Measurements from ENCODE around the gene NBDY.

The NBDY gene

DNA sequence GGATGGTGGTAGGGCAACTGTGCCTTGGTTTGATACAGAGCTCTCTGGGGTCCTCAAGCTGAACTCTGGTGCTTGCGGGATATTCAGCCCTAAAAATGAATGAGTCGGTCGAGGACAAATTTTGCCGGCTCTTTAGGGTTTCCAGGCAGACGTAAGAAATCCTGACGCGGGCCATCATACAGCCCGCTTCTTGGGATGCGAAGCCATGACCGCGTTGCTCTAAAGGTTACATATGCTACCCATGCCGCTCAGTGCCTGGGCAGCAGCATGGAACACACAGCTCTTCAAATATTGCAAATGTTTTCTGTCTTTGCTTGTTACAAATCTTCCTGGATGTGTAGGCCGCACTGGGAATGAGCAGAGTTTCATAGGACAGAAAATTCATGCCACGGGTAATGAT, 55.6 kb downstream of the NBDY start:
- DNase-seq (ENCODE audit: low spot score), result no peak
- FAIRE-seq, result no peak

DNA sequence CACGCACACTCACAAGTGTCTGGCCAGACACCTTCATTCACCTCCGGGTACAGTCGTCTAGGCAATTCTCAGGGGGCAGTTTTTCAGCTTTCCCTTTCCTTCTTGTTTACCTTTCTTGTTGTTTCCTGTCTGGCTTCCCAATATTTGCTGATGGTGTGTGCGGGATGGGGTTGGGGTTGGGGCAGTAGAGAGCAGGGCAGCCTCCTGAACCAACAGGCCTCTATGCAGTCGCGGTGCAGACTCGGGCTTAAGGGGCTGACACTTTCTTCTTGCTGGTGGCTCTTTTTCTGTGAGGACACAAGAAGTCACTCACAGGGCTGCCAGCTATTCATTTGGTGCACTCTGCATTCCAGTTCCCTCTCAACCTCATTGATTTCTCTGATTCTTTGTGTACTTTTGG, 56.4 kb downstream of the NBDY start:
- DNase-seq (ENCODE audit: low spot score) (no peak), FAIRE-seq (no peak)

DNA sequence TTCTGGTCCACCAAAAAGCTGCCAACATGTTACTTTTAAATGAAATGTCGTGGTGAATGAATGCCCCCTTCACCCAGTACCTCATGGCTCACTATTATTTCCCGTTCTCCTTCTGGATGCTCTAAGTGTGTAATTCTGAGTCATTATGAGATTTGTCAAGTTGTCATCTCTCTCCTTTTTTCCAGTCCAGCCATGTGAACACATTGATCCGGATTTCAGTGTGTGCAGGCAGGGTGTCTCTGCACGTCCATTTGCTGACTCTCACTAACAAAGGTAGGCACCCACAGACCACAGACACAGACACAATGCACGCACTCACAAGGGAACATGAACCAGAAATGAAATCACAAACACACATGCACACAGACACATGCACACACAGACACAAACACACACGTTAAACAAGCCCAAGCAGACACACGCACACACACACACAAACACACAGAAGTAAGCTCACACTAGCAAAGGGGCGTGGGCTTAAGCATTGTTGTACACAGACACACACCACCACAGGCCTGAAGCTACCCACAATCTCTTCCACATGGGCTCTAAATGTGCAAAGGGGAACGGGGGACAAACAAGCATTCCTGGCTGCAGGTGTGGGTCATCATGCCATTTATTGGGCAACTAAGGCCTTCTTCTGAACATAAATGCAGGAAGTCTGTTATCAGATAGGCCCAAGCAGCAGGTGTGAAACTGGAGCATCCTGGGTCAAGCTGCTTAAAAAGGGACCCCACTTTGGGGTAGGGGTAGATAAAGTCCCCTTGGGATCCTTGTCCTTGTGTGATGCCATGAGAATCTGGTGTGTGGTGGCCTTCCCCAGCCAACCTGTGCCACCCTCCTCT, 58.1 kb downstream of the NBDY start:
- DNase-seq (ENCODE audit: low spot score) (no peak), FAIRE-seq (no peak)

DNA sequence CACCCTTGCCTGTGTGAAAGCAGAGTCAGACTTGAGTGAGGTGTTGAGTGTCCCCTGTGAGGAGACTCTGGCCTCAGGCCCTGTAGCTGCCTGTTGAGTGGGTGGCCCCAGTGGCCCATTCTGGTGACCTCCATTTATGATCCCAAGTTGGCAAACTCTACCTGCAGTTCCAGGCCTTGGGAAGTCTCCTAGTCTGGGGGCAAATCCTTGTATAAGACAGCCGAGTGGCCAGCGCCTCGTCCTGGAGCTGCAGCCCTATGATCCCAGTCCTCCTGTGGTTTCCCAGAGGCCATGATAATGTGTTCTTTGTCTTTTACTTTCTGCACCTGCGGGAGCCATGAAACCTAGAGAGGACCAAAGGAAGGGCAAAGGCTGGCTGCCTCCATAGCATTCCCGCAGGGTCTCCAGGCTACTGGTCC, 58.7 kb downstream of the NBDY start:
- no peak for DNase-seq (ENCODE audit: low spot score)
- no peak for FAIRE-seq

DNA sequence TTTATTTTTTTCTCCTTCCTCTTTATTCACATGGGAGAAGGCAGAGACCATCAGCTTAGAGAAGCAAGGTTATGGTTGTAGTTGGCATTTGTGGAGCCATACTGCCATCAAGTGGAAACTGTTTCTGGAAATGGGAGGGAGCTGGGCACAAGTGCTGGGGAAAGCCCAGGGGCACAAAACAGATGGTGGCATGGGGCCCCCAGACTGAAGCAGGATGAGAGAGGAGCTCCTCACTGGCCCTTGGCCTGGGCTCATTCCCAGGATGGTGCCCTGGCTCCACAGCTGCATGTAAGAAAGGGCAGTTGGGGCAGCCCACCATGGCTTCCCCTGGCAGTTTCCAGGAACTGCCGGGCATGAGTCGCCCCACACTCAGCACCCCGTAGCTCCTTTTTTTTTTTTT, 59.2 kb downstream of the NBDY start:
- FAIRE-seq (no peak), DNase-seq (ENCODE audit: low spot score) (no peak)

DNA sequence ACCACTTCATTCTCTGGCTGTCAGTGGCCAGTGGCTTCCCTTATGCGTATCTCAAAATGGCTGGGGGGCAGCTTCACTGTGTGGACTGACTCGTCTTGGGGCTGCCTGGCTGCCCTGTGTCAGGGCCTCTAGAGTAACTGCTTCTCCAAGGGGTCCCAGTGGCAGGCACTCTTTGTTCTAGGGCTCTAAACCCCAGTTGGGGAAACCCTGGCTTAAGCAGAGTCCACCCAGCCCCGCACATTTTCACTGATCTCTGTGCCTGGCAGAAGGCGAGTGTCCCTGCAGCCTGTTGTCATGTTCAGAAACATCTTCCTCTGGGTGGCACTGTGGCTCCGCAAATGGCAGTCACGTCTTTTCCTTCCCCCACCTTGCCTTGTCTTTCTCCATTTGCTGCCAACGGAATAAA, 59.7 kb downstream of the NBDY start:
- no peak for DNase-seq (ENCODE audit: low spot score)
- FAIRE-seq, result no peak

DNA sequence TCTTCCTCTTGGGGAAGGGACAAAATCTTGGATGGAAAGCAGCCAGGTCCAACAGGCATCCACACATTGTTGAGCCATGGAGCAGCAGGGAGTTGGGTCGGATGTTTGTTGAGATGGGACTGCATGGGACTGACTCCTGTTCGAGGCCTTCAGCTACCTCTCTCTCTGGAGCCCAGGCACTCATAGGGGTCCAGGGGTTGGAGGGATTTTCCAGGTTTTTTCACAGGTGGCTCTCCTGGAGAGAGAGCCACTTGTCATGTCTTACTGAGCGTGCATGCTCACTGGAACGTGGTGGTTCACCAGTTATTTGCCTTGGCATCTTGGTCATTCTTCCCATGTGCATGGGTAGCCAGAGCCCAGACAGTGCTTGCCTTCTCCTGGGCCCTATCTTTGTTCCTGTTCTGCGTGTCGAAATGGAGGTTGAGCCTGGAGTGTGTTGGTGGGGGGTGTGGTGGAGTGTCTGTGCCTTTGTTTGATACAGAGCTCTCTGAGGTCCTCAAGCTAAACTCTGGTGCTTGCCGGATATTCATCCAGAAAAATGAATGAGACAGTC, 60.6 kb downstream of the NBDY start:
- no peak for FAIRE-seq
- DNase-seq (ENCODE audit: low spot score), result no peak

DNA sequence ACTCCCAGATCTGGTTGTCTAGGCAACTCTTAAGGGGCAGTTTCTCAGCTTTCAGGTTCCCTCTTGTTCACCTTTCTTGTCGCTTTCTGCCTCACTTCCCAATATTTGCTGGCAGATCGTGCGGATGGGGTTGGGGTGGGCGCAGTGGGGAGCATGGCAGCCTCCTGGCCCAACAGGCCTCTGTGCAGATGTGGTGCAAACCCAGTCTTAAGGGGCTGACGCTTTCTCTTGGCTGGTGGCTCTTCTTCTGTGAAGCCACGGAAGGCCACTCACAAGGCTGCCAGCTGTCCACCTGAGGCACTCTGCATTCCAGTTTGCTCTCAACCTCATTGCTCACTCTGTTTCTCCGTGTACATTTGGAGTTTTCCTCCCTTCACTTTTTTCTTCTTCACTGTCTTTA, 61.7 kb downstream of the NBDY start:
- DNase-seq (ENCODE audit: low spot score) (no peak), FAIRE-seq (no peak)

DNA sequence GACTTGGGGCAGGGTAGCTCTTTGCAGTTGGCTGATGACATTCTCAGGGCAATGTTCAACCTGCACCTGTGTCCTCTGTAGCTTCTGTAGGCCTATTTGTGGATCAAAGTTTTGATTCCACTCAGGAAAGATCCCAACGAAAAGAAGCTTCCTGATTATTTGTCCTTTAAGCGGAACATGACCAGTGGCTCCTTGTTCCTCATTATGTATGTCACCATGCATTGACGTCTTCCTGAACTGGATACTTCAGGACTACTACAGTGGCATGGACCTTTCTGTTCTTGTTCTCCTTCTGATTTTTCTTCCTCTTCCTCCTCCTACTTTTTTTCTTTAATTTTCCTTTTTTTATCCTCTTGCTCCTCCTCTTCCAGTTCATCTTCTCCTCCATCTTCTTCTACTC, 62.4 kb downstream of the NBDY start:
- no peak for DNase-seq (ENCODE audit: low spot score)
- no peak for FAIRE-seq

DNA sequence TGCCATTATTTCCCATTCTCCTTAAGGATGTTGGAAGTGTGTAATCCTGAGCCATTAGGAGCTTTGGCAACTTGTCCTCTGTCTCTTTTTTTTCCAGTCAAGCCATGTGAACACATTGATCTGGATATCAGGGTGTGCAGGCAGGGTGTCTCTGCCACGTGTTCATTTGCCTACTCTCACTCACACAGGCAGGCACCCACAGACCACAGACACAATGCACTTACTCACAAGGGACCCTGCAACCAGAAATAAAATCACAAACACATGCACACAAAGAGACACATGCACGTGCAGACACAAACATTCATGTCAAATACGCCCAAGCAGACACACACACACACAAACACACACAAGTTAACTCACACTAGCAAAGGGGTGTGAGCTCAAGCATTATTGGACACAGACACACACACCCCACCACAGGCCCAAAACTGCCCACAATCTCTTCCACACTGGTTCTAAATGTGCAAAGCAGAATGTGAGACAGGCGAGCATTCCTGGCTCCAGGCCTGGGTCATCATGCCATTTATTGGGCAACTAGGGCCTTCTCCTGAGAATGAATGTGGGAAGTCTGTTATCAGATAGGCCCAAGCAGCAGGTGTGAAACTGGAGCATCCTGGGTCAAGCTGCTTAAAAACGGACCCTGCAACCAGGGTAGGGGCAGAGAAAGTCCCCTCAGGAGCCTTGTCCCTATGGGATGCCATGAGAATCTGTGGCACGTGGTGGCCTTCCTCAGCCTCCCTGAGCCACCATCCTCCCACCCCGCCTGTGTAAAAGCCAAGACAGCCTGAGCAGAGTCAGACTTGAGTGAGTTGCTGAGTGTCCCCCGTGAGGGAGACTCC, 63.4 kb downstream of the NBDY start:
- DNase-seq (ENCODE audit: low spot score) (no peak), FAIRE-seq (no peak)

DNA sequence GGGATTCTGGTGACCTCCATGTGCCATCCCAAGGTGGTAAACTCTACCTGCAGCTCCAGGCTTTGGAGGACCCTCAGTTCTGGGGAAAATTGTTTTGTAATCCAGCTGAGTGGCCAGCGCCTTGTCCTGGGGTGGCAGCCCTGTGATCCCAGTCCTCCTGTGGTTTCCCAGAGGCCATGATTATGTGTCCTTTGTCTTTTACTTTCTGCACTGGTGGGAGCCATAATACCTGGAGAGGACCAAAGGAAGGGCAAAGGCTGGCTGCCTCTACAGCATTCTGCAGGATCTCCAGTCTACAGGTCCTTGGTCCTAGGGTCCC, 64.0 kb downstream of the NBDY start:
- DNase-seq (ENCODE audit: low spot score) (no peak), FAIRE-seq (no peak)

DNA sequence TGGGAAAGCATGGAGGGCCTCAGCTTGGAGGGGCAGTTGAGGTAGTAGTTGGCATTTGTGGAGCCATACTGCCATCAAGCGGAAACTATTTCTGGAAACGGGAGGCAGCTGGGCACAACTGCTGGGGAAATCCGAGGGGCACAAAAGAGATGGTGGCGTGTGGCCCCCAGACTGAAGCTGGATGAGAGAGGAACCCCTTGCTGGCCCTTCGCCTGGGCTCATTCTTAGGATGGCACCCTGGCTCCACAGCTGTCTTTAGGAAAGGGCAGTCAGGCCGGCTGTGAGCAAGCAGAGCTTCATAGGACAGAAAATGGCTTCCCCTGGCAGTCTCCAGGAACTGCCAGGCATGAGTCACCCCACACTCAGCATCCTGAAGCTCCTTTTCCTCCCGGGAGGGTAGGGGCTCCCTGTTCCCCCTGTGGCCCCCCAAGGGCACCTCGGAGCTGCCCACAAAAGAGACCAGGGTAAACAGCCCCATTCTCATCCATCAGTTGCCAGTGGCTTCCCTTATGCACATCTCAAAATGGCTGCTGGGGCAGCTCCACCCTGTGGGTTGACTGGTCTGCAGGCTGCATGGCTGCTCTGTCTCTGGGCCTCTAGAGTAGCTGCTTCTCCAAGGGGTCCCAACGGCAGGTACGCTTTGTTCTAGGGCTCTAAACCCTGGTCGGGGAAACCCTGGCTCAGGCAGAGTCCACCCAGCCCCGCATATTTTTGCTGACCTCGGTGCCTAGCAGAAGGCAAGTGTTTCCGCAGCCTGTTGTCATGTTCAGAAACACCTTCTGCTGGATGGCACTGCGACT, 64.7 kb downstream of the NBDY start:
- no peak for DNase-seq (ENCODE audit: low spot score)
- no peak for FAIRE-seq

DNA sequence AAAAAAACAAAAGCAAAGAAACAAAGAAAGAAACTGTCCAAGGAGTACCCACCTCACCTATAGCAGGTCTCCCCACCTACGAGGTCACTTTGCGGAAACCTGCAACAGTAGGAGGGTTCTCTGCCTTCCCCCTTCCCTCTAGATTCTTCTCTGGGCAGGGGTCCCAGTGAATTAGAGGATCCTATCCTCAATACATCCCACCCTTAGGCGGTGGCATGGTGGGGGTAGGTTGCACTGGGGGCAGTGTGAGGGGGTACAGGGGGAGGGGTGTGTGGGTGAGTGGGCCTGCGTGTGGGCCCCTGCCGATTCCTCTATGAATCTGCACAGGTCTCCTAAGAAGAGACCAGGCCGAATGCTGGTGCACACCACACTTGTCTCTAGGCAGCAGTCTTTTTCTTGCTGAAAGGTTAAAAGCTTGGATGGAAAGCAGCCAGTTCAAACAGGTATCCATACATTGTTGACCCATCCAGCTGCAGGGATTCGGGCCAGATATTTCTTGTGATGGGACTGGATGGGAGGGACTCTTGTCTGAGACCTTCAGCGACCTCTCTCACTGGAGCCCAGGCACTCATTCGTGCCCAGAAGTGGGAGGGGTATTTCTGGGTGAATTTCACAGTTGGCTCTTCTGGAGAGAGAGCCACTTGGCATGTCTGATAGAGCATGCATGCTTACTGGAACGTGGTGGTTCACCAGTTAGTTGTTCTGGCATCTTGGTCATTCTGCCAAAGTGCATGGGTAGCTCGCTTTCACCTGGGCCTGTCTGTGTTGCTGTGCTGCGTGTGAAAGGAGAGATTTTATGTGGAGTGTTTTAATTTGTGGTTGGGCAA, 65.6 kb downstream of the NBDY start:
- FAIRE-seq, result no peak
- DNase-seq (ENCODE audit: low spot score), result no peak

DNA sequence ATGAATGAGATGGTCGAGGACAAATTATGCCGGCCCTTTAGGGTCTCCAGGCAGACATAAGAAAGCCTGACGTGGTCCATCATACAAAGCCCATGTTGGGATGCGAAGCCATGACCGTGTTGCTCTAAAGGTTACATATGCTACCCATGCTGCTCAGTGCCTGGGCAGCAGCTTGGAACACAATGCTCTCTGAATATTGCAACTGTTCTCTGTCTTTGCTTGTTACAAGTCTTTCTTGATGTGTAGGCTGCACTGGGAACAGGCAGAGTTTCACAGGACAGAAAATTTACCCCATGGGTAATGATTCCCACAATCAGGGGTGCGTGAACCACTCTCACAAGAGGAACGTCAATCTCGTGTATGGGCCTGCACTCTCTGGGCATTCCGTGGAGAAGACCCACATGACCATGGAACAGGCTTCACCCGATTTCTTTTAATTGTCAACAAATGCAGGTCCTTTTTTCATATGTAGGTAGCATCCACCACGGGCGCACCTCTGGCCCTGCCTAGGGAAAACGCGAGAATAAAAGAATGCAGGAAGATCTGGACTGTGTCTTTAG, 66.3 kb downstream of the NBDY start:
- no peak for FAIRE-seq

DNA sequence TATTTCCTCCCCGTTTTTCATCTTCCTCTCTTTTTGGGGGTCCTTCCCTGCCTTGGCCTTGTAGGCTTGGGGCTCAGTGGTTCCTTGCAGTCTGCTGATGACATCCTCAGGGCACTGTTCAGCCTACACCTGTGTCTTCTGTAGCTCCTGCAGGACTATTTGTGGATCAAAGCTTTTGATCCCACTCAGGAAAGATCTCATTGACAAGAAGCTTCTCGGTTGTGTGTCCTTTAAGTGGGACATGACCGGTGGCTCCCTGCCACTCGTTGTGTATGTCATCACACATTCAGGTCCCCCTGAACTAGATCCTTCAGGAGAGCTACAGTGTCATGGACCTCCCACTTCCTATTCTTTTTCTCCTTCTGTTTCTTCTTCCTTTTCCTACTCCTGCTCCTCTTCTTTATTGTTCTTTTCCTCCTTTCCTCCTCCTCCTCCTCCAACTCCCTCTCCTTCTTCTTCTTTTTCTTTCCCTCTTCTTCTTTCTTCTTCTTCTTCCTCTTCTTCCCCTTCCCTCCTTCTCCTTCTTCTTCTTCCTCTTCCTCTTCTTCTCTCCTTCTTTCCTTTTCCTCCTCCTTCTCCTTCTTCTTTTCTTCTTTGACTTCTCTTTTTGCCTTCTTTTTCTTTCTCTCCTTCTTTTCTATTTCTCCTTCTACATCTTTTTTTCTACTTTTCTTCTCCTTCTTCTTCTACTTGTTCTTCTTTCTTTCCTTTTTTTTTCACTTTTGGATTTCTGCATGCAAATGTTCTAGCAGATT, 67.8 kb downstream of the NBDY start:
- no peak for FAIRE-seq
- no peak for DNase-seq (ENCODE audit: low spot score)

More for the DNA sequence above, 66.3 kb downstream of the NBDY start:
- DNase-seq (ENCODE audit: low spot score), result no peak

DNA sequence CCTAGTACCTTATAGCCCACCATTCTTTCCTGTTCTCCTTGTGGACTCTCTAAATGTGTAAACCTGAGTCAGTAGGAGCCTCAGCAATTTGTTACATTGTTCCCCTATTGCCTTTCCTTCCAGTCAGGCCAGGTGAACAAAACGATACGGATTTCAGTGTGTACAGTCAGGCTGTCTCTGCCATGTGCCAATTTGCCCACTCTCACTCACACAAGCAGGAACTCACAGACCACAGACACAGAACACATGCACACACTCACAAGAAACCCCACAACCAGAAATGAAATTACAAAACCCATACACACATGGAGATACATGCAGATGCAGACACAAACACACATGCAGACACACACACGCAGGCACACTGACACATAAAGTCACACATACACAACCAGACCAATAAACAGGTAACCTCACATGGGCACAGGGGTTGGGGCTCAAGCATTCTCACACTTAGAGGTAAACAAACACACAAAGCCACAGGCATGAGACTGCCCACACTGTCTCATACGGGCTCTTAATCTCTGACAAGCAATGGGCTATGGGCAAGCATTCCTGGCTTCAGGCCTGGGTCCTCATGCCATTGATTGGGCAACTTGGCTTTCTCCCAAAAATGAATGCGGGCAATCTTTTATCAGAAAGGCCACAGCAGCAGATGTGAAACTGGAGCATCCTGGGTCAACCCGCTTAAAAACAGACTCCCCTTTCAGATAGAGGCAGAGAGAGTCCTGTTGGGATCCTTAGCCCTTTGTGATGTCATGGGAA, 68.7 kb downstream of the NBDY start:
- FAIRE-seq, result no peak
- no peak for DNase-seq (ENCODE audit: low spot score)

DNA sequence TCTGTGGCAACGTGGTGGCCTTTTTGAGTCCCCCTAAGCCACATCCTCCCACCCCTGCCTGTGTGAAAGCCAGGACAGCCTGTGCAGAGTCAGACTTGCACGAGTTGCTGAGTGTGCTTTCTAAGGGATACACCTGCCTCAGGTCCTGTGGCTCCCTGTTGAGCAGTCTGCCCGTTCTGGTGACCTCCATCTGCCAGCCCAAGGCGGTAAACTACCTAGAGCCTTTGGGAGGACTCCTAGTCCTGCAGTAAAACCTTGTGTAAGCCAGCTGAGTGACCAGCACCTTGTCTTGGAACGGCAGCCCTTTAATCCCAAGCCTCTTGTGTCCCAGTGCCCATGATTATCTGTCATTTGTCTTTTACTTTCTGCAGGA, 69.3 kb downstream of the NBDY start:
- DNase-seq (ENCODE audit: low spot score) (no peak), FAIRE-seq (no peak)

DNA sequence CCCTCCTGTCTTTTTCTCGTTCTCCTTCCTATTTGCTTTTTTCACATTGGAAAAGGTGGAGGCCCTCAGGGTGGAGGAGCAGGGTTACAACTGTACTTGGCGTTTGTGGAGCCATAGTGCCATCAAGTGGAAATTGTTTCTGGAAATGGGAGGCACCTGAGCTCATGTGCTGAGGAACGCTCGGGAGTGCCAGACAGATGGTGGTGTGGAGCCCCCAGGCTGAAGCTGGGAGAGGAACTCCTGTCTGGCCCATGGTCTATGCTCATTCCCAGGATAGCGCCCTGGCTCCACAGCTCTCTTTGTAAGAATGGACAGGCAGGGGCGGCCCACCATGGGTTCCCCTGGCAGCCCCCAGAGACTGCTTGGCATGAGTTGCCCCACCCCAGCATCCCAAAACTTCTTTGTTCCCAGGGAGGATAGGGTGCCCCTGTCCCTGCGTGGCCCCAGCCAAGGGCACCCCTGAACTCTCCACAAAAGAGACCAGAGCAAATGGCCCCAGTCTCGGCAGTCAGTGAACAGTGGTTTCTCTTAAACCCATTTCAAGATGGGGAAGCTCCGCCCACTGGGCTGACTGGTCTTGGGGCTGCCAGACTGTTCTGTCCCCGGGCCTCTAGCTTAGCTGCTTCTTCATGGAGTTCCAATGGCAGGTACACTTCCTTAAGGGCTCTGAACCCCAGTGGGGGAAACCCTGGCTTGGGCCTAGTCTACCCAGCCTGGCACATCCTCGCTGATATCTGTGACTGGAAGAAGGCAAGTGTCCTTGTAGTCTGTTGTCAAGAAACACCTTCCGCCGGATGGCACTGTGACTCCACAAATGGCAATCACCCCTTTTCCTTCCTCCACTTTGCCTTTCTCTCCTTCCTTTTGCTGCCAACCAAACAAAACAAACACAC, 70.1 kb downstream of the NBDY start:
- no peak for DNase-seq (ENCODE audit: low spot score)
- no peak for FAIRE-seq

Data from urothelium cell line (cell line).